ENCODE measurements around the gene CDC37L1.
"Not testable (repeated sequence)": the region's sequence is repeated elsewhere in the genome, so short reads cannot be mapped to it uniquely, and the experiment has no call there.

The CDC37L1 gene

DNA sequence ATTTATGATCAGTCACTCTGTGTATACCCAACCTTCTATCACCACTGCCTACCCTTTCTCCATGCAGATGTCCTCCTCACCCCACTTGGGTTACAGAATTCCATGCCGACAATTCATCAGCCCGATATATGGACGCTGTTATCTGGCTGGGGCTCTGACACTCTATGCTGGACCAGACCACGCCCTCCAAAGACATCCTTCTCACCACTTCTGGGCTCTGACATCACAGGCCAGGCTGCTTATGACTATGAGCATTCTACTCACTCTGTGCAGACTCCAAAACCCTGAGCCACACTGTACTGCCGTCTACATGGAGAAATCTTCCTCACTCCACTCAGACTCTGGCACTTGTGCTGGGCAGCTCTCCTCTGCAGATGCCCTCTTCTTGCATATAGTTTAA, 69.2 kb downstream of the CDC37L1 start:
- in situ Hi-C loops (cut with HindIII; ENCODE audit: low sequenced_read_pairs): no loop called here

DNA sequence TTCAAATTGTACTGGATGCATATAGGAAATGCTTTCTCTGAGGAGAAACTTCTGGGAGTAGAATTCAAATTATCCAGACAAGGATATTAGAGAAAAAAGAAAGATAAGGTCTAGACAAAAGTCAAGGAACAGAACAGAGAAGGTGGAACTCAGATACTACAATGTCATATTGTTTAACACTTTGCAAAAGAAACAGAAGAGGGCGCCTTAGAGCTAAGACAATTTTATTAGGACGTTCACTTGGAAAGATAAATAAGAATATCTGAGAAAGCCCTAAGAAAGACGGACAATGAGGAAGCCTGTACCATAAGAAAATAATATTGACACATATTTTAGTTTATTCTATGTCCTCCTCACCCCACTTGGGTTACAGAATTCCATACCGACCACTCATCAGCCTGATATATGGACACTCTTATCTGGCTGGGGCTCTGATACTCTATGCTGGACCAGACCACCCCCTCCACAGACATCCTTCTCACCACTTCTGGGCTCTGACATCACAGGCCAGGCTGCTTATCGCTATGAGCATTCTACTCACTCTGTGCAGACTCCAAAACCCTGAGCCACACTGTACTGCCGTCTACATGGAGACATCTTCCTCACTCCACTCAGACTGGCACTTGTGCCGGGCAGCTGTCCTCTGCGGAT, 70.8 kb downstream of the CDC37L1 start:
- in situ Hi-C loops (cut with HindIII; ENCODE audit: low sequenced_read_pairs): no loop called here

DNA sequence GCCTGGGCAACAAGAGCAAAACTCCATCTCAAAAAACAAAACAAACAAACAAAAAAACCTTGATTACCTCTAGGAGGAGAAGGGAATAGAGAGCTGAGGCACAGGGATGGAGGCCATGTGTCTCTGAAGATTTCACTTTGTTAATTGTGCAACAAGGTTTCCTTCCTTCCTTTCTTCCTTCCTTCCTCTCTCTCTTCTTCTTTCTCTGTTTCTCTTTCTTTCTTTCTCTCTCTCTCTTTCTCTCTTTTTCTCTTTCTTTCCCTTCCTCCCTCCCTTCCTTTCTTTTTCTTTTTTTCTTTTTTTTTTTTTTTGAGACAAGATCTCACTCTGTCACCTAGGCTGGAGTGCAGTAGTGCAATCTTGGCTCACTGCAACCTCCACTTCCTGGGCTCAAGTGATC, 75.2 kb downstream of the CDC37L1 start:
- in situ Hi-C loops (cut with HindIII; ENCODE audit: low sequenced_read_pairs): not testable (repeated sequence)

DNA sequence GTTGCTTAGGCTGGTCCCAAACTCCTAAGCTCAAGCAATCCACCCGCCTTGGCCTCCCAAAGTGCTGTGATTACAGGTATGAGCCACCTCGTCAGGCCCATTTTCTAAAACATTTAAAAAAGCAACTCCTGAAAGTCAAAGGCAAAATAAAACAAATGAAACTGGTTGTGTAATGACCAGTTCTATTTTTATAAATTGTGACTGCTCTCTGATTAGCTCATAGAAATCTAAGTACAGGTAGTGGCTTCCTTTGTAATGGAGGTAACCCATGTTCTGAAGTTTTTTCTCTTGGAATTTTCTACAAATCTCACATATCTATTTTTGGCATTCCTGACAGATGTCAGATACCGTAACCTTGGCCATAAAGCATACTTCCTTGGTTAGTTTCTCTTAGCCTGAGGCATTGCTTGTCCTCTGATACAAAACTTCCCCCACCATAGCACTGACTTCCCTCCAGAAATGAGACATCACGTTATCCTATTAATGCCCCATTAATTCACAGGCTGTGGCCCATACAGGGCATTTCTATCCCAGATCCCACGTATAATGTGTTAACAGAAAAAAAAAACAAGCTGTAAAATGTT, 75.7 kb downstream of the CDC37L1 start:
- in situ Hi-C loops (cut with HindIII; ENCODE audit: low sequenced_read_pairs): no loop called here

DNA sequence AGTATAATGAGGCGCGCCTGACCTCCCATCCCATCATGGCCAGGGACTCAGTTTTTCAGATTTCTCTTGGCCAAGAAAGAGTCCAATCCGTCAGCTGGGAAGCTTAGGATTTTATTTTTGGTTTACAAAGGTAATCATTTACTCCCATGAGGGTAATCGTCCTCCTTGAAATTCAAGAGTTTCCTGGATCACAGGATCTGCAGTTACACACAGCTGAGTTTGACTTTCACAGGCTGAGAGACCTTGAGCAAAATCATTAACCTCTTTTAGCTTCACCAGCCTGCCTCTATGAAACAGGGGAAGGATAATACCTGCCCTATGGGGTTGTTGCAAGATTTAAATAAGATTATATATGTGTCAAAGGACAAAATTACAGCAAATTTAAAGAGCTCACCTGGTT, 77.1 kb downstream of the CDC37L1 start:
- in situ Hi-C loops (cut with HindIII; ENCODE audit: low sequenced_read_pairs): no loop called here
